IPS DF 6.9 (cell line): ENCODE measurements around the gene RP9.
"Not testable (repeated sequence)": the region's sequence is repeated elsewhere in the genome, so short reads cannot be mapped to it uniquely, and the experiment has no call there.

Experiments used
- DNase-seq: peaks from one replicate; pipeline ENCODE4 v3.0.0-alpha.2; 2013; ENCODE audit warnings: low read depth, low spot score
- H3K27ac ChIP-seq: one replicate; pipeline ENCODE4 v1.5.1; 2013; ENCODE audit warnings: low read length, control low read depth
- H3K27me3 ChIP-seq: 2 replicates; pipeline ENCODE4 v1.6.1; 2013; ENCODE audit warnings: mild to moderate bottlenecking, low read length; ENCODE audit not compliant: control insufficient read depth, insufficient read depth
- H3K36me3 ChIP-seq: 2 replicates; pipeline ENCODE4 v1.6.1; 2013; ENCODE audit warnings: low read length; ENCODE audit not compliant: control insufficient read depth, insufficient read depth
- H3K4me1 ChIP-seq: 2 replicates; pipeline ENCODE4 v1.6.1; 2013; ENCODE audit warnings: low read length; ENCODE audit not compliant: control insufficient read depth, insufficient read depth
- H3K4me3 ChIP-seq: 2 replicates; pipeline ENCODE4 v1.5.1; 2013; ENCODE audit warnings: mild to moderate bottlenecking, low read length
- H3K9me3 ChIP-seq: 2 replicates; pipeline ENCODE4 v1.6.1; 2013; ENCODE audit warnings: low read length, inconsistent platforms; ENCODE audit not compliant: control insufficient read depth, insufficient read depth
- WGBS: extraction: QIAGEN DNeasy Blood & Tissue Kit; methylation state at CpG from one replicate; pipeline ENCODE4 v1.1.7; 2013; ENCODE audit warnings: mixed read lengths, missing lambda C conversion rate; ENCODE audit not compliant: insufficient read length, insufficient coverage; 5-methylcytosine and 5-hydroxymethylcytosine counted together

RP9 gene

GRCh38 chr7:33107136-33108066, 1.8 kb downstream of the RP9 start:
- no peak overlapping the region for H3K4me3 ChIP-seq
- peak; percentile 35 for DNase-seq
- H3K36me3 ChIP-seq, result no peaks in the 10 kb centered on the region; the same call in 1 of the 2 replicates
- H3K27ac ChIP-seq, result no peak overlapping the region
- H3K9me3 ChIP-seq, result no peaks in the 10 kb centered on the region
- H3K27me3 ChIP-seq, result no peaks in the 10 kb centered on the region; the same call in 1 of the 2 replicates
- WGBS, result no CpG with 5 or more reads among the region's 7 CpGs
- no peaks in the 10 kb centered on the region; the same call in 1 of the 2 replicates for H3K4me1 ChIP-seq

GRCh38 chr7:33101906-33102305, 7.3 kb downstream of the RP9 start:
- Histone ChIP-seq H3K9me3 (no peaks in the 10 kb centered on the region), H3K4me1 (no peaks in the 10 kb centered on the region), H3K4me3 (no peak overlapping the region), H3K27me3 (no peaks in the 10 kb centered on the region), H3K36me3 (peaks cover 2% of the 10 kb centered on the region; the same call in 1 of the 2 replicates), H3K27ac (no peak overlapping the region)
- no CpG with 5 or more reads among the region's 3 CpGs for WGBS
- no peak for DNase-seq

- H3K4me1 ChIP-seq, result no peaks in the 10 kb centered on the region
- H3K27me3 ChIP-seq, result no peaks in the 10 kb centered on the region
- no peak overlapping the region for H3K4me3 ChIP-seq
- no CpG with 5 or more reads among the region's 3 CpGs for WGBS
- H3K36me3 ChIP-seq, result peaks cover 2% of the 10 kb centered on the region; the same call in 1 of the 2 replicates
- no peak overlapping the region for H3K27ac ChIP-seq
- H3K9me3 ChIP-seq, result no peaks in the 10 kb centered on the region
- no peak for DNase-seq
Observed at GRCh38 chr7:33100770-33101169, 8.4 kb downstream of the RP9 start.

GRCh38 chr7:33099154-33099940, 9.9 kb downstream of the RP9 start:
- Histone ChIP-seq H3K9me3 (no peaks in the 10 kb centered on the region), H3K27me3 (no peaks in the 10 kb centered on the region), H3K36me3 (peaks cover 2% of the 10 kb centered on the region; the same call in 1 of the 2 replicates), H3K27ac (no peak overlapping the region), H3K4me1 (no peaks in the 10 kb centered on the region), H3K4me3 (no peak overlapping the region)
- no peak for DNase-seq
- no CpG with 5 or more reads among the region's 4 CpGs for WGBS

GRCh38 chr7:33094745-33095275, 14.4 kb downstream of the RP9 start:
- WGBS, result no CpG with 5 or more reads among the region's 6 CpGs
- DNase-seq, H3K4me1 ChIP-seq, H3K27ac ChIP-seq, H3K36me3 ChIP-seq, H3K4me3 ChIP-seq, H3K9me3 ChIP-seq, H3K27me3 ChIP-seq: not testable (repeated sequence)

- Histone ChIP-seq H3K27ac (no peak overlapping the region), H3K27me3 (no peaks in the 10 kb centered on the region), H3K4me3 (no peak overlapping the region), H3K4me1 (no peaks in the 10 kb centered on the region), H3K36me3 (peaks cover under 1% of the 10 kb centered on the region; the same call in 1 of the 2 replicates), H3K9me3 (no peaks in the 10 kb centered on the region)
- no peak for DNase-seq
- WGBS, result no CpG with 5 or more reads among the region's 4 CpGs
Observed at GRCh38 chr7:33093266-33093665, 15.9 kb downstream of the RP9 start.

GRCh38 chr7:33091641-33092191, 17.5 kb downstream of the RP9 start:
- Histone ChIP-seq H3K27me3 (no peaks in the 10 kb centered on the region), H3K27ac (no peak overlapping the region), H3K4me3 (no peak overlapping the region), H3K36me3 (no peaks in the 10 kb centered on the region; the same call in 1 of the 2 replicates), H3K9me3 (no peaks in the 10 kb centered on the region), H3K4me1 (no peaks in the 10 kb centered on the region)
- no peak for DNase-seq
- no CpG with 5 or more reads among the region's 5 CpGs for WGBS

GRCh38 chr7:33091111-33091531, 18.1 kb downstream of the RP9 start:
- Histone ChIP-seq H3K27me3 (no peaks in the 10 kb centered on the region), H3K36me3 (no peaks in the 10 kb centered on the region), H3K4me1 (no peaks in the 10 kb centered on the region), H3K27ac (no peak overlapping the region), H3K9me3 (no peaks in the 10 kb centered on the region), H3K4me3 (no peak overlapping the region)
- no CpG with 5 or more reads among the region's 4 CpGs for WGBS
- no peak for DNase-seq

GRCh38 chr7:33089142-33089541, 20.1 kb downstream of the RP9 start:
- no peak overlapping the region for H3K4me3 ChIP-seq
- no peak overlapping the region for H3K27ac ChIP-seq
- DNase-seq, result no peak
- H3K27me3 ChIP-seq, result no peaks in the 10 kb centered on the region
- H3K4me1 ChIP-seq, result no peaks in the 10 kb centered on the region
- no peaks in the 10 kb centered on the region for H3K9me3 ChIP-seq
- no CpG with 5 or more reads among the region's 7 CpGs for WGBS
- no peaks in the 10 kb centered on the region for H3K36me3 ChIP-seq

GRCh38 chr7:33087858-33088257, 21.3 kb downstream of the RP9 start:
- H3K4me1 ChIP-seq, result no peaks in the 10 kb centered on the region
- no peaks in the 10 kb centered on the region for H3K36me3 ChIP-seq
- no peaks in the 10 kb centered on the region for H3K27me3 ChIP-seq
- H3K9me3 ChIP-seq, result no peaks in the 10 kb centered on the region
- H3K27ac ChIP-seq, result no peak overlapping the region
- no peak overlapping the region for H3K4me3 ChIP-seq
- WGBS, result no CpG with 5 or more reads among the region's 2 CpGs
- no peak for DNase-seq
